ENCODE measurements around the gene ARHGAP44. TPM values are rescaled to one million over a fixed set of nuclear protein-coding genes. Genes with fewer than 3 reads are reported as not detected.

The ARHGAP44 gene
- total and polyA plus RNA-seq, 9 of the 15 experiments (the other 6 are each of a cell fraction or from before 2014, with no cell fraction given): 0.01 to 0.68 (median 0.07) TPM; not detected in 1

GRCh38 chr17:12744786-12745185 is 44.5 kb upstream of the ARHGAP44 start:
- intact Hi-C loops (cut with micrococcal nuclease): loop anchor here (5.0 to 10.0 kb wide), 4 partner anchors 188 to 562 kb away; no protein-coding TSS in a partner anchor

GRCh38 chr17:12745486-12745885 is 43.8 kb upstream of the ARHGAP44 start:
- H3K9me1 ChIP-seq (ENCODE audit: control insufficient read depth, insufficient read depth, low read length): no peaks in the 10 kb centered on the region
- H3K9me3 ChIP-seq (replicated peaks; ENCODE audit: control insufficient read depth, insufficient read depth, low read depth, low read length): no peaks in the 10 kb centered on the region
- H3K4me3 ChIP-seq: no peak overlapping the region
- ChIA-PET POLR2A (no interaction called here), CTCF (ENCODE audit: low intra/inter-chr PET ratio) (no interaction called here)
- no peak overlapping the region for H3K27ac ChIP-seq (ENCODE audit: extremely low read depth, low read depth, low read length)
- H3K36me3 ChIP-seq (ENCODE audit: control insufficient read depth, insufficient read depth, low read length): no peaks in the 10 kb centered on the region
- FAIRE-seq (no peak), DNase-seq (ENCODE audit: extremely low read depth in 1 of 4, low spot score in 3 of 4) (no peak), ATAC-seq (no peak)
- 4% methylated on average over 6 of the region's 7 CpGs for WGBS (ENCODE audit: insufficient coverage, low coverage, missing lambda C conversion rate)
- no peaks in the 10 kb centered on the region for H4K20me1 ChIP-seq (replicated peaks; ENCODE audit: control insufficient read depth, insufficient read depth, low read length)
- H3K27me3 ChIP-seq (ENCODE audit: control insufficient read depth in 2 of 2, insufficient read depth in 2 of 2, low read length in 2 of 2): peaks cover 0 to 5% of the 10 kb centered on the region in 2 experiments; a peak in 2 of 5 replicates
- H3K4me1 ChIP-seq (replicated peaks in 1 of 2; ENCODE audit: control insufficient read depth in 2 of 2, insufficient read depth in 2 of 2, low read length in 2 of 2): no peaks in the 10 kb centered on the region
- no peak overlapping the region for H2AFZ ChIP-seq (ENCODE audit: low read depth, low read length)
- in situ Hi-C loops (cut with MboI): no loop called here
- no peaks in the 10 kb centered on the region for H3K79me2 ChIP-seq (ENCODE audit: control insufficient read depth, insufficient read depth, low read length)
- intact Hi-C loops (cut with micrococcal nuclease): loop anchor here (5.0 to 10.0 kb wide), 2 partner anchors 187 to 191 kb away; no protein-coding TSS in a partner anchor
- no peak overlapping the region for H3K4me2 ChIP-seq (ENCODE audit: insufficient read depth, low read length)
- H3K9ac ChIP-seq (ENCODE audit: insufficient read depth in 1 of 2, low read depth in 2 of 2, low read length in 2 of 2): no peak overlapping the region
- BruUV-seq (replicated peaks): no TSS peak
- TF ChIP-seq BCOR (IDR thresholded peaks at IDR 0.05) (no peak), CEBPZ (IDR thresholded peaks at IDR 0.05; ENCODE audit: borderline replicate concordance, low read depth, low read length) (no peak), ASH1L (IDR thresholded peaks at IDR 0.05; ENCODE audit: borderline replicate concordance, low read depth, partially characterized antibody) (no peak), ZNF277 (CRISPR knock-in tag; IDR thresholded peaks at IDR 0.05; ENCODE audit: borderline replicate concordance) (no peak), CHD1 (IDR thresholded peaks at IDR 0.05; ENCODE audit: low read length) (no peak), NBN (IDR thresholded peaks at IDR 0.05; ENCODE audit: low read depth) (no peak), HOMEZ (CRISPR knock-in tag; IDR thresholded peaks at IDR 0.05) (no peak), MAX (CRISPR knock-in tag; IDR thresholded peaks at IDR 0.05) (no peak), ZEB2 (IDR thresholded peaks at IDR 0.05) (no peak)

More at GRCh38 chr17:12744786-12745185, 44.5 kb upstream of the ARHGAP44 start:
- no peak overlapping the region for H3K9ac ChIP-seq (ENCODE audit: insufficient read depth in 1 of 2, low read depth in 2 of 2, low read length in 2 of 2)
- H3K9me3 ChIP-seq (replicated peaks; ENCODE audit: control insufficient read depth, insufficient read depth, low read depth, low read length): no peaks in the 10 kb centered on the region
- no peak overlapping the region for H3K27ac ChIP-seq (ENCODE audit: extremely low read depth, low read depth, low read length)
- no peak overlapping the region for H2AFZ ChIP-seq (ENCODE audit: low read depth, low read length)
- H3K36me3 ChIP-seq (ENCODE audit: control insufficient read depth, insufficient read depth, low read length): no peaks in the 10 kb centered on the region
- no peaks in the 10 kb centered on the region for H3K9me1 ChIP-seq (ENCODE audit: control insufficient read depth, insufficient read depth, low read length)
- peaks cover 0 to 5% of the 10 kb centered on the region in 2 experiments; a peak in 2 of 5 replicates for H3K27me3 ChIP-seq (ENCODE audit: control insufficient read depth in 2 of 2, insufficient read depth in 2 of 2, low read length in 2 of 2)
- no peak for DNase-seq (ENCODE audit: extremely low read depth in 1 of 4, low spot score in 3 of 4)
- H3K4me2 ChIP-seq (ENCODE audit: insufficient read depth, low read length): no peak overlapping the region
- no peak for FAIRE-seq
- TF ChIP-seq ZNF274 (IDR thresholded peaks at IDR 0.05; ENCODE audit: borderline replicate concordance, low read depth, low read length): no peak
- no peaks in the 10 kb centered on the region for H4K20me1 ChIP-seq (replicated peaks; ENCODE audit: control insufficient read depth, insufficient read depth, low read length)
- ChIA-PET POLR2A (no interaction called here), CTCF (ENCODE audit: low intra/inter-chr PET ratio) (no interaction called here)
- in situ Hi-C loops (cut with MboI): no loop called here
- no peak overlapping the region for H3K4me3 ChIP-seq
- H3K79me2 ChIP-seq (ENCODE audit: control insufficient read depth, insufficient read depth, low read length): no peaks in the 10 kb centered on the region
- H3K4me1 ChIP-seq (replicated peaks in 1 of 2; ENCODE audit: control insufficient read depth in 2 of 2, insufficient read depth in 2 of 2, low read length in 2 of 2): no peaks in the 10 kb centered on the region
- WGBS (ENCODE audit: insufficient coverage, low coverage, missing lambda C conversion rate): 0% methylated on average over 1 of the region's 1 CpG
- no peak for ATAC-seq
- BruUV-seq (replicated peaks): no TSS peak

All from K562 (cell line).